Cardiac muscle cell (in vitro differentiated cells and primary cell): ENCODE measurements around the gene TNIP2. TPM values are rescaled to one million over a fixed set of nuclear protein-coding genes. Genes with fewer than 3 reads are reported as not detected.

Source experiments
- DNase-seq, 2 donors: peaks; one replicate each; pipeline versions ENCODE4 v3.0.0 to v3.0.0-alpha.2; 2010 to 2017; ENCODE audit warnings: low read depth in 1 of 2, low spot score in 1 of 2
- H3K27ac ChIP-seq: fragments of 200-600 bp; sonication (generic); 2 replicates; pipeline ENCODE4 v1.5.1; 2016
- H3K27me3 ChIP-seq: fragments of 200-600 bp; sonication (generic); 2 replicates; pipeline ENCODE4 v1.6.0; 2016; ENCODE audit warnings: control low read depth
- H3K36me3 ChIP-seq: fragments of 200-600 bp; sonication (generic); 2 replicates; pipeline ENCODE4 v1.5.1; 2016; ENCODE audit warnings: control low read depth
- H3K4me1 ChIP-seq: fragments of 200-600 bp; sonication (generic); 2 replicates; pipeline ENCODE4 v1.8.1; 2017; ENCODE audit warnings: low read depth, mild to moderate bottlenecking, mixed run types
- H3K4me3 ChIP-seq: fragments of 200-600 bp; sonication (generic); 2 replicates; pipeline ENCODE4 v1.5.1; 2016; ENCODE audit warnings: mild to moderate bottlenecking
- H3K9me3 ChIP-seq: fragments of 200-600 bp; sonication (generic); 2 replicates; pipeline ENCODE4 v1.5.1; 2017; ENCODE audit warnings: low read depth, mild to moderate bottlenecking, control low read depth
- CTCF ChIP-seq: IDR thresholded peaks from 2 replicates; pipeline ENCODE4 v1.5.1; 2012; ENCODE audit warnings: low read depth, mild to moderate bottlenecking, low read length
- polyA plus RNA-seq: library from polyadenylated mRNA; unstranded; fragments of >200 nt; fragmentation: Nextera tagmentation; extraction: Ambion mirVana; gene quantifications from 2 replicates; pipeline ENCODE4 v1.2.1, GENCODE V29; 2016
- total RNA-seq: library from RNA; depleted of rRNA; stranded (reverse); fragments of >200 nt; gene quantifications from 2 replicates; pipeline ENCODE4 v1.2.3, GENCODE V29; 2016

TNIP2 gene
- total and polyA plus RNA-seq, 2 experiments from 2014 or later: 32.7 to 58.5 TPM

- TF ChIP-seq CTCF: no peak
- no peak overlapping the region for H3K4me3 ChIP-seq
- DNase-seq: no peak
- peaks cover 19% of the 10 kb centered on the region for H3K4me1 ChIP-seq
- H3K9me3 ChIP-seq: no peaks in the 10 kb centered on the region
- no peaks in the 10 kb centered on the region for H3K27me3 ChIP-seq
- no peaks in the 10 kb centered on the region for H3K36me3 ChIP-seq
- no peak overlapping the region for H3K27ac ChIP-seq
Measured at GRCh38 chr4:2795300-2795892, 39.3 kb upstream of the TNIP2 start.

- H3K4me3 ChIP-seq: no peak overlapping the region
- no peak overlapping the region for H3K27ac ChIP-seq
- H3K27me3 ChIP-seq: no peaks in the 10 kb centered on the region
- TF ChIP-seq CTCF: no peak
- H3K9me3 ChIP-seq: no peaks in the 10 kb centered on the region
- no peaks in the 10 kb centered on the region for H3K36me3 ChIP-seq
- peak in 1 of 2 donors; percentile 92 for DNase-seq
- H3K4me1 ChIP-seq: peaks cover 12% of the 10 kb centered on the region
Measured at GRCh38 chr4:2794486-2795299, 38.6 kb upstream of the TNIP2 start.

GRCh38 chr4:2793586-2794485 lies 37.7 kb upstream of the TNIP2 start:
- DNase-seq: peak in 1 of 2 donors; percentile 75
- Histone ChIP-seq H3K4me1 (peaks cover 10% of the 10 kb centered on the region), H3K4me3 (peak overlapping the region; percentile 44)

GRCh38 chr4:2792711-2793585 lies 36.8 kb upstream of the TNIP2 start, which contains the start of gene SH3BP2:
Gene SH3BP2, plus strand, starts transcription at chr4:2793085. Its CDS starts 27,533 bp downstream, at chr4:2820618.
- peak; percentile 85 to 86 for DNase-seq
- Histone ChIP-seq H3K4me3 (peak within 1 kb of the TSS; percentile 44), H3K4me1 (peaks cover 7% of the 10 kb centered on the region), H3K27me3 (no peaks in the 10 kb centered on the region), H3K27ac (no peak within 1 kb of the TSS), H3K9me3 (no peaks in the 10 kb centered on the region), H3K36me3 (no peaks in the 10 kb centered on the region)
- TF ChIP-seq CTCF: no peak

More at GRCh38 chr4:2793586-2794485, 37.7 kb upstream of the TNIP2 start:
- no peak overlapping the region for H3K27ac ChIP-seq
- no peaks in the 10 kb centered on the region for H3K27me3 ChIP-seq
- H3K9me3 ChIP-seq: no peaks in the 10 kb centered on the region
- no peak for TF ChIP-seq CTCF
- no peaks in the 10 kb centered on the region for H3K36me3 ChIP-seq

- Histone ChIP-seq H3K27ac (no peak overlapping the region), H3K4me1 (peaks cover 10% of the 10 kb centered on the region), H3K36me3 (no peaks in the 10 kb centered on the region), H3K27me3 (no peaks in the 10 kb centered on the region), H3K4me3 (no peak overlapping the region), H3K9me3 (no peaks in the 10 kb centered on the region)
- TF ChIP-seq CTCF: no peak
- DNase-seq: no peak
Measured at GRCh38 chr4:2792396-2792710, 36.2 kb upstream of the TNIP2 start.
